PC-9 (cell line): Measurements from ENCODE around the gene BCO1. TPM values are rescaled to one million over a fixed set of nuclear protein-coding genes. Genes with fewer than 3 reads are reported as not detected.

Experiments used
- BruUV-seq: library from RNA; stranded (reverse); fragments of 400-500 nt; replicated peaks from 2 replicates; lab custom pipeline; 2021; lab: Mats Ljungman, UMichigan
- CTCF ChIA-PET: fragments of 300-600 bp; sonication (Branson Sonifier 250); formaldehyde crosslinking; loops from one replicate; lab custom pipeline; 2022; ENCODE audit warnings: antibody characterized with exemption; lab: Charles Lee
- POLR2A ChIA-PET: fragments of 300-600 bp; sonication (Branson Sonifier 250); formaldehyde crosslinking; loops from one replicate; lab custom pipeline; 2022; ENCODE audit warnings: antibody characterized with exemption; ENCODE audit not compliant: unreplicated experiment; lab: Charles Lee
- DNase-seq, 2 experiments: peaks; one replicate each; pipeline versions ENCODE4 v3.0.0 to v3.0.0-alpha.2; 2015 to 2022; ENCODE audit warnings: mixed read lengths in 1 of 2
- H2AFZ ChIP-seq: fragments of 200-600 bp; sonication (generic); 2 replicates; pipeline ENCODE4 v1.8.1; 2017; ENCODE audit warnings: antibody characterized with exemption
- H3F3A ChIP-seq: fragments of 200-600 bp; sonication (generic); 2 replicates; pipeline ENCODE4 v1.8.1; 2017; ENCODE audit warnings: antibody characterized with exemption, mild to moderate bottlenecking, low read depth; ENCODE audit not compliant: insufficient read depth
- H3K27ac ChIP-seq: fragments of 200-600 bp; sonication (generic); 2 replicates; pipeline ENCODE4 v1.6.1; 2016; ENCODE audit warnings: mixed run types
- H3K27me3 ChIP-seq: fragments of 200-600 bp; sonication (generic); 2 replicates; pipeline ENCODE4 v1.6.1; 2016; ENCODE audit warnings: low read depth, mixed run types; ENCODE audit not compliant: insufficient read depth
- H3K36me3 ChIP-seq: fragments of 200-600 bp; sonication (generic); 2 replicates; pipeline ENCODE4 v1.6.1; 2016; ENCODE audit warnings: low read depth, mixed run types
- H3K4me1 ChIP-seq: fragments of 200-600 bp; sonication (generic); replicated peaks from 2 replicates; pipeline ENCODE4 v1.6.1; 2016; ENCODE audit warnings: mixed run types; ENCODE audit not compliant: insufficient read depth
- H3K4me2 ChIP-seq: fragments of 200-600 bp; sonication (generic); 2 replicates; pipeline ENCODE4 v1.6.1; 2017; ENCODE audit warnings: mixed run types
- H3K4me3 ChIP-seq: fragments of 200-600 bp; sonication (generic); 2 replicates; pipeline ENCODE4 v1.6.1; 2016; ENCODE audit warnings: mixed run types
- H3K79me2 ChIP-seq: fragments of 200-600 bp; sonication (generic); 2 replicates; pipeline ENCODE4 v1.6.1; 2017; ENCODE audit warnings: low read depth, mixed run types
- H3K9me2 ChIP-seq: fragments of 200-600 bp; sonication (generic); 2 replicates; pipeline ENCODE4 v1.8.1; 2017; ENCODE audit warnings: mild to moderate bottlenecking; ENCODE audit not compliant: insufficient read depth
- H3K9me3 ChIP-seq: fragments of 200-600 bp; sonication (generic); 2 replicates; pipeline ENCODE4 v1.8.1; 2016; ENCODE audit warnings: low read depth; ENCODE audit not compliant: insufficient read depth
- H4K20me1 ChIP-seq: fragments of 200-600 bp; sonication (generic); 2 replicates; pipeline ENCODE4 v1.8.1; 2017; ENCODE audit not compliant: insufficient read depth
- CTCF ChIP-seq: fragments of 200-600 bp; sonication (generic); conservative IDR thresholded peaks from 2 replicates; pipeline ENCODE4 v1.6.1; 2017; ENCODE audit warnings: mixed run types, antibody characterized with exemption, mild to moderate bottlenecking, moderate library complexity
- EZH2 ChIP-seq: fragments of 200-600 bp; sonication (generic); IDR thresholded peaks from 2 replicates; pipeline ENCODE4 v1.8.0; 2017; ENCODE audit warnings: antibody characterized with exemption, low read depth
- intact Hi-C: fragments of 100-400 bp; cut with micrococcal nuclease; formaldehyde crosslinking; loops from one replicate; pipeline ENCODE4 v1.10.0; 2022; ENCODE audit not compliant: unreplicated experiment
- total RNA-seq: library from RNA; stranded (reverse); gene quantifications from 2 replicates; pipeline ENCODE4 v1.2.3, GENCODE V29; 2021

Gene BCO1
- total RNA-seq, 1 experiment from 2014 or later = 1.4 TPM

- Histone ChIP-seq H3K9me3 (no peaks in the 10 kb centered on the region), H3K9me2 (no peaks in the 10 kb centered on the region), H3K27me3 (peaks cover 5% of the 10 kb centered on the region; the same call in 1 of the 2 replicates), H3K27ac (no peak overlapping the region), H3K4me1 (no peaks in the 10 kb centered on the region), H3F3A (no peaks in the 10 kb centered on the region), H3K4me2 (no peak overlapping the region), H4K20me1 (no peaks in the 10 kb centered on the region), H3K36me3 (no peaks in the 10 kb centered on the region), H3K79me2 (no peaks in the 10 kb centered on the region), H2AFZ (no peak overlapping the region), H3K4me3 (no peak overlapping the region)
- TF ChIP-seq CTCF (no peak), EZH2 (no peak)
- no peak for DNase-seq
- POLR2A ChIA-PET = no interaction called here
- BruUV-seq = no TSS peak
- intact Hi-C loops = no loop called here
- CTCF ChIA-PET = no interaction called here
These were observed 10.7 kb upstream of the BCO1 start for GRCh38 chr16:81227785-81228184.

GRCh38 chr16:81229811-81230210 is 8.7 kb upstream of the BCO1 start:
- Histone ChIP-seq H3K79me2 (no peaks in the 10 kb centered on the region), H3F3A (no peaks in the 10 kb centered on the region), H3K4me1 (no peaks in the 10 kb centered on the region), H4K20me1 (no peaks in the 10 kb centered on the region), H3K27me3 (peaks cover 5% of the 10 kb centered on the region; the same call in 1 of the 2 replicates), H3K9me2 (no peaks in the 10 kb centered on the region), H2AFZ (no peak overlapping the region), H3K36me3 (no peaks in the 10 kb centered on the region), H3K4me2 (no peak overlapping the region), H3K27ac (no peak overlapping the region), H3K4me3 (no peak overlapping the region), H3K9me3 (no peaks in the 10 kb centered on the region; the same call in 1 of the 2 replicates)
- POLR2A ChIA-PET = no interaction called here
- CTCF ChIA-PET = no interaction called here
- TF ChIP-seq EZH2 (no peak), CTCF (no peak)
- intact Hi-C loops = no loop called here
- no TSS peak for BruUV-seq
- DNase-seq = no peak

GRCh38 chr16:81231014-81231413 is 7.5 kb upstream of the BCO1 start:
- Histone ChIP-seq H3K4me1 (no peaks in the 10 kb centered on the region), H3K4me2 (no peak overlapping the region), H2AFZ (no peak overlapping the region), H3K9me2 (no peaks in the 10 kb centered on the region), H3K27me3 (peaks cover 5% of the 10 kb centered on the region; the same call in 1 of the 2 replicates), H3K4me3 (no peak overlapping the region), H3K9me3 (no peaks in the 10 kb centered on the region; the same call in 1 of the 2 replicates), H4K20me1 (no peaks in the 10 kb centered on the region), H3K36me3 (no peaks in the 10 kb centered on the region), H3F3A (no peaks in the 10 kb centered on the region), H3K79me2 (no peaks in the 10 kb centered on the region), H3K27ac (no peak overlapping the region)
- no TSS peak for BruUV-seq
- no peak for DNase-seq
- ChIA-PET POLR2A (no interaction called here), CTCF (no interaction called here)
- intact Hi-C loops = no loop called here
- TF ChIP-seq EZH2 (no peak), CTCF (no peak)
